ENCODE measurements around the gene OSTN.
"Not testable (repeated sequence)": the region's sequence is repeated elsewhere in the genome, so short reads cannot be mapped to it uniquely, and the experiment has no call there.

Gene OSTN

GRCh38 chr3:191268737-191269136, 69.7 kb downstream of the OSTN start:
- DNase-seq = no peak

GRCh38 chr3:191269289-191270085, 70.4 kb downstream of the OSTN start:
- DNase-seq = no peak

- not testable (repeated sequence) for DNase-seq
Measured at GRCh38 chr3:191275244-191275643, 76.2 kb downstream of the OSTN start.

- DNase-seq = no peak
Measured at GRCh38 chr3:191275751-191276150, 76.7 kb downstream of the OSTN start.

GRCh38 chr3:191280111-191280510, 81.1 kb downstream of the OSTN start:
- no peak for DNase-seq

GRCh38 chr3:191280882-191281281, 81.8 kb downstream of the OSTN start:
- no peak for DNase-seq

GRCh38 chr3:191282251-191283185, 83.5 kb downstream of the OSTN start:
- DNase-seq = no peak

- no peak for DNase-seq
Measured at GRCh38 chr3:191283400-191283799, 84.4 kb downstream of the OSTN start.

- DNase-seq = no peak
Measured at GRCh38 chr3:191290311-191291025, 91.4 kb downstream of the OSTN start.

GRCh38 chr3:191292243-191293015, 93.4 kb downstream of the OSTN start:
- no peak for DNase-seq

- no peak for DNase-seq
Measured at GRCh38 chr3:191294291-191294690, 95.2 kb downstream of the OSTN start.

- DNase-seq = peak; percentile 69
Measured at GRCh38 chr3:191296041-191296541, 97.0 kb downstream of the OSTN start.

- no peak for DNase-seq
Measured at GRCh38 chr3:191298846-191299245, 99.8 kb downstream of the OSTN start.

GRCh38 chr3:191300422-191300821, 101.4 kb downstream of the OSTN start:
- DNase-seq = no peak

- no peak for DNase-seq
Measured at GRCh38 chr3:191301017-191301416, 102.0 kb downstream of the OSTN start.

- no peak for DNase-seq
Measured at GRCh38 chr3:191301782-191302411, 102.9 kb downstream of the OSTN start.

GRCh38 chr3:191302451-191302850, 103.4 kb downstream of the OSTN start:
- no peak for DNase-seq

GRCh38 chr3:191303596-191303995, 104.6 kb downstream of the OSTN start:
- no peak for DNase-seq

- no peak for DNase-seq
Measured at GRCh38 chr3:191306428-191306827, 107.4 kb downstream of the OSTN start.

- DNase-seq = no peak
Measured at GRCh38 chr3:191307341-191307740, 108.3 kb downstream of the OSTN start.

- DNase-seq = no peak
Measured at GRCh38 chr3:191313296-191313695, 114.3 kb downstream of the OSTN start.
